T-cell (primary cell): Measurements from ENCODE around the gene CEP112. TPM values are rescaled to one million over a fixed set of nuclear protein-coding genes. Genes with fewer than 3 reads are reported as not detected.

ENCODE experiments used
- ATAC-seq, 4 experiments: fragments of 200-7000 bp in 3 of 4; fragments of 150-1000 bp in 1 of 4; cut with Tn5 transposase; replicated peaks in 1 of 4; 1 replicate in 3 of 4; 2 replicates in 1 of 4; pipeline ENCODE4 v1.10.0; 2021; ENCODE audit warnings: moderate library complexity in 3 of 4, mild to moderate bottlenecking in 2 of 4, moderate number of reproducible peaks in 1 of 4
- CTCF ChIA-PET, 2 donors: fragments of 300-600 bp; sonication (Branson Sonifier 250); formaldehyde crosslinking; loops; one replicate each; lab custom pipeline; 2022; ENCODE audit warnings: antibody characterized with exemption in 2 of 2; lab: Charles Lee
- POLR2A ChIA-PET, 2 donors: fragments of 300-600 bp; sonication (Branson Sonifier 250); formaldehyde crosslinking; loops; one replicate each; lab custom pipeline; 2022; ENCODE audit warnings: antibody characterized with exemption in 2 of 2; lab: Charles Lee
- DNase-seq, 35 experiments: peaks; one replicate each; pipeline versions ENCODE4 v3.0.0 to v3.0.0-alpha.2; 2013 to 2023
- H3K27ac ChIP-seq: one replicate; pipeline ENCODE4 v1.5.1; 2013; ENCODE audit warnings: low read length
- H3K27me3 ChIP-seq, 2 experiments: replicated peaks in 1 of 2; 1 replicate in 1 of 2; 2 replicates in 1 of 2; pipeline versions ENCODE4 v1.6.1 to v1.7.0; 2013; ENCODE audit warnings: low read length in 1 of 2, mixed read lengths in 1 of 2; ENCODE audit not compliant: control insufficient read depth in 2 of 2, insufficient read depth in 2 of 2; ENCODE audit errors: extremely low read depth in 1 of 2
- H3K36me3 ChIP-seq, 2 donors: 1 replicate in 1 of 2; 2 replicates in 1 of 2; pipeline versions ENCODE4 v1.6.1 to v1.7.0; 2013; ENCODE audit warnings: low read length in 1 of 2; ENCODE audit not compliant: control insufficient read depth in 2 of 2, insufficient read depth in 1 of 2; ENCODE audit errors: extremely low read depth in 1 of 2
- H3K4me1 ChIP-seq, 2 experiments: 1 replicate in 1 of 2; 2 replicates in 1 of 2; pipeline versions ENCODE4 v1.6.1 to v1.7.0; 2013; ENCODE audit warnings: low read length in 2 of 2, mixed read lengths in 1 of 2; ENCODE audit not compliant: insufficient read depth in 2 of 2, control insufficient read depth in 1 of 2; ENCODE audit errors: extremely low read depth in 1 of 2
- H3K4me3 ChIP-seq, 2 donors: 1 replicate in 1 of 2; 2 replicates in 1 of 2; pipeline versions ENCODE4 v1.5.1 to v1.7.0; 2013; ENCODE audit warnings: mild to moderate bottlenecking in 2 of 2, low read length in 1 of 2, moderate library complexity in 1 of 2; ENCODE audit not compliant: control insufficient read depth in 1 of 2; ENCODE audit errors: extremely low read depth in 1 of 2
- H3K9me3 ChIP-seq: 2 replicates; pipeline ENCODE4 v1.7.0; 2013
- H3K27ac Mint-ChIP-seq, 2 donors: one replicate each; pipeline ENCODE4 v1.8.0; 2020 to 2021; ENCODE audit warnings: mild to moderate bottlenecking in 2 of 2, mixed read lengths in 2 of 2
- H3K27me3 Mint-ChIP-seq, 2 donors: one replicate each; pipeline ENCODE4 v1.8.0; 2021 to 2022; ENCODE audit warnings: mixed read lengths in 2 of 2
- H3K36me3 Mint-ChIP-seq: one replicate; pipeline ENCODE4 v1.8.0; 2021; ENCODE audit warnings: mixed read lengths
- H3K4me1 Mint-ChIP-seq, 3 donors: one replicate each; pipeline ENCODE4 v1.8.0; 2020 to 2022; ENCODE audit warnings: mixed read lengths in 3 of 3, mild to moderate bottlenecking in 1 of 3
- H3K4me3 Mint-ChIP-seq, 3 donors: one replicate each; pipeline ENCODE4 v1.8.0; 2020 to 2022; ENCODE audit warnings: mild to moderate bottlenecking in 3 of 3, mixed read lengths in 3 of 3, moderate library complexity in 3 of 3
- H3K9me3 Mint-ChIP-seq, 3 donors: one replicate each; pipeline ENCODE4 v1.8.0; 2020 to 2022; ENCODE audit warnings: mixed read lengths in 3 of 3
- WGBS: methylation state at CpG from one replicate; pipeline ENCODE4 v1.1.5; 2013; ENCODE audit warnings: missing lambda C conversion rate; ENCODE audit not compliant: insufficient coverage; 5-methylcytosine and 5-hydroxymethylcytosine counted together
- total RNA-seq, 35 experiments: library from RNA in 6 of 35; stranded (reverse) in 6 of 35; fragments of 120-200 nt in 1 of 35; gene quantifications; one replicate each; pipeline versions ENCODE4 v1.2.1 to v1.2.4 and lab custom pipeline; 2013 to 2026

The CEP112 gene
- total RNA-seq, 5 donors from 2014 or later (not counting 1 experiment from before 2014, with no cell fraction given): 2.4 to 4.9 (median 4.5) TPM

DNA sequence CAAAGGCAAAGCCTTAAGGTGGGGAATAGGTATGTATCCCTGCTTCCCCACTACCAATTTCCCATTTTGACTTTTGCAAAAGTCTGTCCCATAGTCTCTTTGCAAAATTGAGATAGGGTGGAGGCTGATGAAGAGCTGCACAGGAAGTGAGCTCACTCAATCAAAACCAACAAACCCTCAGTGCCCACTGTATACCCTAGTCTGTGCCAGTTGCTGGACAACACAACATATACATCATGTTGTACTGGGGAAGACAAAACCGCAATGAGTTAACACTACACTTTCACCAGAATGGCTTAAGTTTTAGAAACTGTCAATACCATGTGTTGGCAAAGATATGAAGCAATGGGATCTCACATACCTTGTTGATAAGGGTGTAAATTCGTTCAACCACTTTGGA lies 590.1 kb downstream of the CEP112 start:
- Mint-ChIP-seq H3K27me3 (peaks cover 0 to 4% of the 10 kb centered on the region in 2 donors), H3K36me3 (no peaks in the 10 kb centered on the region), H3K27ac (no peak overlapping the region), H3K4me1 (peaks cover 4 to 7% (median 6%) of the 10 kb centered on the region in 3 donors), H3K9me3 (no peaks in the 10 kb centered on the region), H3K4me3 (no peak overlapping the region)
- no peak overlapping the region for H3K4me3 ChIP-seq
- POLR2A ChIA-PET: interaction anchor here (0.6 to 0.7 kb wide), 3 partner anchors 19 to 267 kb away, joined by 3 to 14 read pairs (median 8); no protein-coding TSS in a partner anchor
- peaks cover 0 to 3% of the 10 kb centered on the region in 2 experiments for H3K27me3 ChIP-seq
- H3K27ac ChIP-seq: no peak overlapping the region
- no peak for ATAC-seq
- H3K36me3 ChIP-seq: no peaks in the 10 kb centered on the region
- CTCF ChIA-PET: no interaction called here
- H3K9me3 ChIP-seq: no peaks in the 10 kb centered on the region
- WGBS: no CpG with 5 or more reads among the region's 2 CpGs
- peaks cover 0 to 5% of the 10 kb centered on the region in 2 experiments for H3K4me1 ChIP-seq
- no peak for DNase-seq

DNA sequence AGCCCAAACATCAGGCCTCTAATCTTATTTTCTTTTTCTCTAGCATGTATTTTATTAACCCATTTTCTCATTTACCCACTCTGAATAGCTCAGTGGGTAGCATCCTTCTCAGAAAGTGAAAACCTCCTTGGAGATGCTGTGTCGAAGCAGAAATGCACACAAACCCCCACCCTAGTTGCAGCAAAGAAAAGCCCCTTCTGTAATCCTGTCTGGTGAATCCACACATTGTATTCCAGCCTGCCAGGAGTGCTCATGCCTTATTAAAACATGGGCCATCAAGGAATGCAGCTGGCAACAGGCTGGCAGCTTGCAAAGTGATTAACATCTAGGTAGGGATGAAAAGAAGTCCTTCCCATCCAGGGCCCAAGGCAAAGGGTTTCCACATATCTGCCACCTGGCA lies 590.8 kb downstream of the CEP112 start:
- DNase-seq (no peak), ATAC-seq (no peak)
- Histone ChIP-seq H3K27me3 (peaks cover 0 to 3% of the 10 kb centered on the region in 2 experiments), H3K4me1 (peaks cover 0 to 7% of the 10 kb centered on the region in 2 experiments), H3K4me3 (no peak overlapping the region), H3K36me3 (no peaks in the 10 kb centered on the region), H3K27ac (no peak overlapping the region), H3K9me3 (no peaks in the 10 kb centered on the region)
- ChIA-PET POLR2A (interaction anchor here in 1 of 2 donors (0.6 kb wide), 1 partner anchor 188 kb away, joined by 3 read pairs; no protein-coding TSS in a partner anchor), CTCF (no interaction called here)
- H3K9me3 Mint-ChIP-seq: no peaks in the 10 kb centered on the region
- 60% methylated on average over 1 of the region's 1 CpG for WGBS
- peaks cover 4 to 7% (median 6%) of the 10 kb centered on the region in 3 donors for H3K4me1 Mint-ChIP-seq
- H3K36me3 Mint-ChIP-seq: no peaks in the 10 kb centered on the region
- peaks cover 0 to 4% of the 10 kb centered on the region in 2 donors for H3K27me3 Mint-ChIP-seq
- no peak overlapping the region for H3K27ac Mint-ChIP-seq
- H3K4me3 Mint-ChIP-seq: no peak overlapping the region

DNA sequence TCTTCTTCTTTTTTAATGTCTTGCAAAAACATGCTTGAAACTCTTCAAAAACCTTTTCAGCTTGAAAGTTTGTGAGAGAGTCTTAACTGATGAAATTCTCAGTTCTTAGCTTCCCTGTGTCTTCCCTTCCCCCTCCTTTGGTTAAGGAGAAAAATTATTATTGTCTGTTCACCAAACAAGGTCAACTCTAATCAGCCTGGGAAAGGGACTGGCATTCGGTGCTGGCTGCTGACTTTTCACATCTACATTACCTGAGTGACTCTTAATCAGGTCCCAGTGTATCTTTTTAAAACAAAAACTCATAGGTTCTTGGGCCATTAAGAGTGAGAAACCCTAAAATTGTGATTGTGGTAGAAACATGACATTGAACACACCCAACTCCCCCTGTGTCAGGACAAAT lies 591.4 kb downstream of the CEP112 start:
- no peaks in the 10 kb centered on the region for H3K9me3 Mint-ChIP-seq
- CTCF ChIA-PET: interaction anchor here in 1 of 2 donors (0.7 kb wide), 1 partner anchor 22 kb away, joined by 3 read pairs; no protein-coding TSS in a partner anchor
- Histone ChIP-seq H3K4me1 (peaks cover 0 to 7% of the 10 kb centered on the region in 2 experiments), H3K27ac (no peak overlapping the region), H3K9me3 (no peaks in the 10 kb centered on the region), H3K4me3 (no peak overlapping the region), H3K36me3 (no peaks in the 10 kb centered on the region), H3K27me3 (peaks cover 0 to 3% of the 10 kb centered on the region in 2 experiments)
- H3K4me1 Mint-ChIP-seq: peaks cover 4 to 7% (median 6%) of the 10 kb centered on the region in 3 donors
- ATAC-seq (no peak), DNase-seq (no peak)
- WGBS: no CpG with 5 or more reads among the region's 1 CpG
- H3K27ac Mint-ChIP-seq: no peak overlapping the region
- no peak overlapping the region for H3K4me3 Mint-ChIP-seq
- POLR2A ChIA-PET: no interaction called here
- H3K36me3 Mint-ChIP-seq: no peaks in the 10 kb centered on the region
- peaks cover 0 to 4% of the 10 kb centered on the region in 2 donors for H3K27me3 Mint-ChIP-seq

DNA sequence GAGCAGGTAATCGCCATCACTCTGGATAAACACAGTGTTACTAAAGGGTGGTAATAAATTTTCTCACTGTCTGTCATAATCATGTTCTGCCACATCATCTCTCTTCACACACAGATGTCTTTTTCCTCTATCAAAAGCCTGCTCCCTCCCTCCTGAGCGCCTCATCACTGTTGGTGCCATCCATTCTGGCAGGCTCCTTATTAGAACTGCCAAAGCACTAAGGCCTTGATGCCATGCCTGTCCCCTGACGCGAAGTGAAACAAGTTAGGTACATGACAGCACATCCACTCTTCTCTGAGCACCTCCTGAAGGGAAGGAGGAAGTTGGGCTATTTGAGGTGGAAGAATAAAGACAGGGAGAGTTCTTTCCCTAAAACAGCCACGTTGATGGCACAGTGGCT lies 592.3 kb downstream of the CEP112 start:
- H3K27ac ChIP-seq: no peak overlapping the region
- Mint-ChIP-seq H3K4me1 (peaks cover 12 to 14% (median 12%) of the 10 kb centered on the region in 3 donors), H3K36me3 (no peaks in the 10 kb centered on the region), H3K4me3 (no peak overlapping the region), H3K27me3 (peaks cover 0 to 4% of the 10 kb centered on the region in 2 donors), H3K27ac (no peak overlapping the region), H3K9me3 (no peaks in the 10 kb centered on the region)
- peaks cover 0 to 4% of the 10 kb centered on the region in 2 experiments for H3K27me3 ChIP-seq
- H3K4me1 ChIP-seq: peaks cover 3 to 10% of the 10 kb centered on the region in 2 experiments
- H3K9me3 ChIP-seq: no peaks in the 10 kb centered on the region
- DNase-seq: no peak
- H3K36me3 ChIP-seq: no peaks in the 10 kb centered on the region
- 56% methylated on average over 2 of the region's 5 CpGs for WGBS
- ChIA-PET CTCF (no interaction called here), POLR2A (no interaction called here)
- no peak for ATAC-seq
- H3K4me3 ChIP-seq: no peak overlapping the region

DNA sequence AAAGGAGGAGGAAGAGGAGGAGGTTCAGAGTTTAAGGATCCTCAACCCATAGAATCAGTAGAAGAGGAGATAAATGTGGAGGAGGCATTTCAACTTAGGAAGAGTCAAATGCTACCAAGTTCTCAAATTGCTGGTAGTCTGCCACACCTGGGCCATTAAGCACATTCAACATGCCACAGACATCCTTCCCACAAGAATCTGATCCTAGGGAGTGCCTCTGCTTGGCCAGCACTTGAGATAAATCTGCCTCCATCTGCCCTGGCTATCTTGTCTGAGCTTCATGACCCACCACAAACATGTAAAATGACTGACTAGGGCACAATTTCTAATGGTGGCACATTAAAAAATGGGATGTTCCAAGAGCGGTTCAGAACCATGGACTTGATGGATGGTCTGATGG lies 593.2 kb downstream of the CEP112 start:
- POLR2A ChIA-PET: no interaction called here
- no peak for ATAC-seq

GRCh38 chr17:65595071-65595656 lies 596.8 kb downstream of the CEP112 start:
- no peak overlapping the region for H3K27ac Mint-ChIP-seq
- H3K27me3 ChIP-seq: peaks cover 0 to 20% of the 10 kb centered on the region in 2 experiments
- ATAC-seq: no peak
- peaks cover 20 to 25% of the 10 kb centered on the region in 2 experiments for H3K4me1 ChIP-seq
- H3K4me3 ChIP-seq: no peak overlapping the region
- no peak overlapping the region for H3K27ac ChIP-seq
- peaks cover 0 to 5% of the 10 kb centered on the region in 2 donors for H3K27me3 Mint-ChIP-seq
- no peaks in the 10 kb centered on the region for H3K36me3 ChIP-seq
- no peak for DNase-seq
- H3K4me1 Mint-ChIP-seq: peaks cover 25 to 32% (median 27%) of the 10 kb centered on the region in 3 donors
- CTCF ChIA-PET: no interaction called here
- H3K4me3 Mint-ChIP-seq: peak overlapping the region in 1 of 3 donors; percentile 83
- POLR2A ChIA-PET: no interaction called here
- 43% methylated on average over 2 of the region's 4 CpGs for WGBS
- no peaks in the 10 kb centered on the region for H3K9me3 Mint-ChIP-seq
- no peaks in the 10 kb centered on the region for H3K36me3 Mint-ChIP-seq
- H3K9me3 ChIP-seq: no peaks in the 10 kb centered on the region

More for the DNA sequence above, 593.2 kb downstream of the CEP112 start:
- no peak for DNase-seq
- Mint-ChIP-seq H3K27ac (no peak overlapping the region), H3K9me3 (no peaks in the 10 kb centered on the region), H3K27me3 (peaks cover 0 to 4% of the 10 kb centered on the region in 2 donors), H3K4me1 (peaks cover 20 to 23% (median 21%) of the 10 kb centered on the region in 3 donors), H3K36me3 (no peaks in the 10 kb centered on the region), H3K4me3 (no peak overlapping the region)
- H3K9me3 ChIP-seq: no peaks in the 10 kb centered on the region
- CTCF ChIA-PET: no interaction called here
- no peak overlapping the region for H3K27ac ChIP-seq
- H3K4me3 ChIP-seq: no peak overlapping the region
- peaks cover 0 to 8% of the 10 kb centered on the region in 2 experiments for H3K27me3 ChIP-seq
- H3K4me1 ChIP-seq: peaks cover 10 to 18% of the 10 kb centered on the region in 2 experiments
- H3K36me3 ChIP-seq: no peaks in the 10 kb centered on the region
- whole genome bisulfite sequencing: no CpG with 5 or more reads among the region's 1 CpG
